ACHN (cell line): Measurements from ENCODE around the gene SPACA4.
A peak's percentile ranks its signal among the peaks of the same experiment; 100 is the strongest.

Source experiments
- DNase-seq: peaks from one replicate; pipeline ENCODE4 v3.0.0-alpha.2; 2015
- in situ Hi-C: cut with HindIII; loops from 2 replicates; pipeline ENCODE4 v1.10.0; 2017; ENCODE audit warnings: low sequenced_read_pairs, low pct_ligation_motif_present, low pct_unique_long_range_greater_than_20kb

Gene SPACA4

DNA sequence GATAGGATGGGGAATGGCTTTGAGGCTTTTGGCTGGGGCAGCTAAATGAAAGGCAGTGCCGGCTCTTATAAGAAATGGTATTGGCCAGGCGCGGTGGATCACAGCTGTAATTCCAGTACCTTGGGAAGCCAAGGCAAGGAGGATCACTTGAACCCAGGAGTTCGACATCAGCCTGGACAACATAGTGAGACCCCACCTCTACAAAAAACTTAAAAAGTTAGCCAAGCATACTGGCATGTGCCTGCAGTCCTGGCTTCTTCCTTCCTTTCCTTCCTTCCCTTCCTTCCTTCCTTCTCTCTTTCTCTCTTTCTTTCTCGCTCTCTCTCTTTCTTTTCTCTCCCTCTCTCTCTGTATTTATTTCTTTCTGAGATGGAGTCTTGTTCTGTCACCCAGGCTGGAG is 36.3 kb downstream of the SPACA4 start:
- in situ Hi-C loops = no loop called here

DNA sequence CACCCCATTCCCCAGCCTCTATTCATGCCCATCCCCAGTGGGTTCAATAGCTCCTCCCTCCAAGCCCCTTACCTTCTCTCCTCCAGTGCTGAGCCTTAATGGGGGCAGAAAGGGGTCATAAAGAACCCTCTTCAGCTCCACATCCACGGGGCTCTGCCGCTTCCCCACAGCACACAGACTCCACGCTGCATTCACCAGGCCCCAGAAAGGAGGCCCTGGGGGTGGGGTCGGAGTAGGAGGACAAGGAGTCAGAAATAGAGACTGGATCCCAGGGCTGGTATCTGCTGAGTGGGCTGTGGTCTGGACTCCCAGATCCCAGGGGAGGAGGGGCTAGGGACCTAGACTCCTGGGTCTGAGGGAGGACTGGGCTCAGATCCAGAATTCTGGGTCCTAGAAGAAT is 37.8 kb downstream of the SPACA4 start:
- in situ Hi-C loops = no loop called here
- DNase-seq = no peak

More for the DNA sequence above, 36.3 kb downstream of the SPACA4 start:
- DNase-seq = no peak

DNA sequence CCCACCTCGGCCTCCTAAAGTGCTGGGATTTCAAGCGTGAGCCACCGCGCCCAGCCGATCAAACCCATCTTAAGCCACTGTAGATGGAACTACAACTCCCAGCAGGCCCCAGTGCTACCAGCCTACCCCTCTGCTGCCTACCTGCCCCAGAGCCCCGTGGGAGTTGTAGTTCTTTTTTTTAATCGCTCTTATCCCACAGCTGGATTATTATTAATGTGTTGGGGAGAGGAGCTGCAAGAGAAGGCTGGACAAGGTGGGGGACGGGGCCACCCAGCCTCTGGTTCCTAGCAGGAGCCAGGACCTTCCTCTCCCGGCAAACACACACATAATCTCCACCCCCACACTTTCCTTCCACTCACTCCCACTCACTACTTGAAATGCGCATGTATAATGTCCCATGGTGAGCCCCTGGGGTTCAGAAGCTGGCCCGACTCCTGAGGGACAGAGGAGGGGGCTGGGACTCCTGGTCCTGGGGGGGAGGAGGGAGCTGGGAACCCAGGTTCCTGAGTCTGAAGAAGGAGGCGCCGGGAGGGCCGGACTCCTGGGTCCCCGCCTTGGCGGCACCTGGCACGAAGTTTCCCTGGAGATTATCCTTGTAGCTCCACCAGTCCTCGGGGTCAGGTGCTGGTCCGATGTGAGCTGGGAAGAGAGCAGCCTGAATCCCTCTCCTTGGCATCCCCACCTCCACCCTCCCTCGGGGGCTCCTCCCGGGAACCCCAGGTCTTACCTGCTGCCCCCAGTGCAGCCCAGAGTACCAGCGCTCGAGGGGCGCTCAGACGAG is 38.5 kb downstream of the SPACA4 start:
- in situ Hi-C loops = no loop called here
- peak; percentile 60 for DNase-seq

DNA sequence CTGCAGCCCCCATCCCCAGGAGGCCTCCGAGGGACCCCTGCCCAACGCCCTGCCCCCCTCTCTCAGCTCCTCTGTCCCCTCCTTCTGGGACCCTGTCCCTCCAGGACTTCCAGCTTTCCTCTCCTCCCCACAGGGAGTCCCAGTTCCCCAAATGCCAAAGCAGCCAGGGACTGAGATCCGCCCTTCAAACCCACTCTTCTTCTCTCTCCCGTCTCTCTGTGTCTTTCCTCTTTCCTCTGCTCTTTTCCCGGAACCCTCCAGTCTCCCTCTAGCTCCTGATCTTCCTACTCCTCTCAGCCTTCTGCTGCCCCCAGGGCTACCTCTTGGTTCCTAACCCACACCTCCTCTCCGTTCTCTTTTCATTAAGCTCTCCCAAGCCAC is 39.1 kb downstream of the SPACA4 start:
- no peak for DNase-seq
- in situ Hi-C loops = no loop called here

DNA sequence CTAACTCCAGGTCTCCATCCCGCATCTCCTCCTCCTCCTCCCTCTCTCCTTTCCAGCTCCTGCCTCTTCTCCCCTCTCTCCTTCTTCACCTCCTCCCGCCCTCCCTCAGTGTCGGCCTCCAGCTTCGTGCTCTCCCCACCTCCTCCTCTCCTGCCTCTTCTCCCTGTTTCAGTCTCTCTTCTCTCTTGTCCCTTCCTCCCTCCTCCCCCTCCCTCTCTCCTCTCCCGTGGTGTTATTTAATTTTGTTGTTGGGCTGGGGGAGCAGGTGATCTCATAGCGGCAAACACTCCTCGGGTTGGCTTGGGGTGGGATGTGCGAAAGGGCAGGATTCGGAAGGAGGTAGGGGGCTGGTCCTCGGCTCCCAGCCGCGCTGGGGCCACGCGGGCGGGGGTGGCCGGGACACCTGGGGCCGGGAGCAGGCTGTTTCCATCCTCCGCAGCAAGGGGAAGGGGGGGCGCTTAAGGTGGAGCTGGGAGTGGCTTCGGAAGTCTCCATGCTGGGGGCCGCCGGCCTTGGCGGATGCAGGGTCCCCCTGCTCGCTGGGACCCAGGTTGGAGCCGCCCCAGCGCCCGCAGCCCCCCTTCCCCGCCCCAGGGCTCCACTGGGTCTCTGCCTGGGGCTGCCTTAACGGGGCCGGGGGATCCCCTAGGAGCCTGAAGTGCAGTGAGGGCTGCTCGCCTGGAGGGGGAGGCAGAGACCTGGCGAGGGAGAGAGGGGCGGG is 39.6 kb downstream of the SPACA4 start, which contains the start of gene CA11:
CA11 (minus strand) TSS at position 187 of the 721 bp plus-strand sequence. CDS start 555 bp downstream, outside the sequence.
- in situ Hi-C loops = no loop called here

DNA sequence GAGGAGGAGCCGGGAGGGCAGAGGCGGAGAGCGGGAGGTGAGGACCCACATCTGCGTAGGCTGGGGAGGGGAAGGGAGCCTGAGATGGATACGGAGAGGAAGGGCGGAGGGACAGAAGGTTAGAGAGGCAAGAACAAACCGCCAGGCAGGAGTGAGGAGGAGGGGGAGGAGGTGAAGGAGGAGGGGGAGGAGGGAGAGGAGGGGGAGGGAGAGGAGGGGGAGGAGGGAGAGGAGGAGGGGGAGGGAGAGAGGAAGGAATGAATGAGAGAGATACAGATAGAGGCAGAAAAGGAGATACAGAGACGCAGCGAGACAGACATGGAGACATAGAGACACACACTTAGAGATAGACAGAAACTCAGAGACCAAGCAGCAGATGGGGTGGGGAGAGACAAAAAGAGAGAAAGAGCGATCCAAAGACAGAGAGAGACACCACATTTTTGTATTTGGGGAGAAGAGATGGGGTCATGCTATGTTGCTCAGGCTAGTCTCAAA is 40.2 kb downstream of the SPACA4 start:
- no peak for DNase-seq
- in situ Hi-C loops = no loop called here

More for the DNA sequence above, 39.6 kb downstream of the SPACA4 start, which contains the start of gene CA11:
- DNase-seq = peak; percentile 85

DNA sequence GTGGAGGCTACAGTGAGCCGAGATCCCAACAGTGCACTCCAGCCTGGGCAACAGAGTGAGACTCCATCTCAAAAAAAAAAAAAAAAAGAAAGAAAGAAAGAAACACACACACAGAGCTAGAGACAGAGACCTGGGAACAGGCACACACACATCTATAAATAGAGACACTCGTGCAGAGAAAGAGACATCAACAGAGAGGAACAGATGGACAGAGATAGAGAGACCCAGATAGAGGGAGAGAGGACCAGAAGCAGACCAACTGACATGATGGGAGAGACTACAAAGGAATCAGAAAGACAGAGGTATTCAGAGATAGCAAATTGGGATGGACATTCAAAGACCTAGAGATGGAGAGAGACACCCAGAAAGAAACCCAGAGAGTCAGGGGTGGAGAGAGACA is 41.6 kb downstream of the SPACA4 start:
- in situ Hi-C loops = no loop called here
- no peak for DNase-seq

DNA sequence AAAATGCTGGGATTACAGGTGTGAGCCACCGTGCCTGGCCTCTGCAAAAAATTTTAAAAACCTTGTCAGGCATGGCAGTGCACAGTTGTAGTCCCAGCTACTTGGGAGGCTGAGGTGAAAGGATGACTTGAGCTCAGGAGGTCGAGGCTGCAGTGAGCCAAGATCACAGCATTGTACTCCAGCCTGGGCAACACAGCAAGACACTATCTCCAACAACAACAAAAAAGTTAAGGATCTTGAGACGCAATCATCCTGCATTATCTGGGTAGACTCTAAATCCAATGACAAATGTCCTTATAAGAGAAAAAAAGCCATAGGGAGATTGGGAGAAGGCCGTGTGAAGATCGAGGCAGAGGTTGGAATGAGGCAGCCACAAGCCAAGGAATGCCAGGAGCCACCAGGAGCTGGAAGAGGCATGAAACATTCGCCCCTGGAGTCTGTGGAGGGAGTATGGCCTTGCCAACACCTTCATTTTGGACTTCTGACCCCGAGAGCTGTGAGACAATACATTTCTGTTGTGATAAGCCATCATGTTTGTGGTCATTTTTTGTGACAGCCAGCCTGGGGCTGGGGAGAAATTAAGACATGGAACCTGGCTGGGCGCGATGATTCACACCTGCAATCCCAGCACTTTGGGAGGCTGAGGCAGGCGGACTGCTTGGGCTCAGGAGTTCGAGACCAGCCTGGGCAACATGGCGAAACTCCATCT is 44.6 kb downstream of the SPACA4 start:
- DNase-seq = no peak
- in situ Hi-C loops = no loop called here

DNA sequence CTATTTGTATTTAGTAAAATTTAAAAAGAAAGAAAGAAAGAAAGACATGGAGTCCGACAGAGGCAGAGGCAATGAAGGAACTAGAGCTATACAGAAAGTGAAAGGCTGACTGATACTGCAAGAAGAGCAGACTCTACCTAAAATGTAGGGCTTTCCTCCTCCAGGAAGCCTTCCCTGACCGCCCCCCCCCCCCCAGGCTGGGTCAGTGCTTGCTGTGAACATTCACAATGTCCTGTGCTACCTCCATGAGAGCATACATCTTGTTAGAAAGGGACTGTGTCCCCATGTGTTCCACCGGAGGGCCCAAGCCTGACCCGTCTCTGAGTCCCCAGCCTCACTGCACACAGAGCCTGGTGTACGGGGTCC is 45.1 kb downstream of the SPACA4 start:
- no peak for DNase-seq
- in situ Hi-C loops = no loop called here

DNA sequence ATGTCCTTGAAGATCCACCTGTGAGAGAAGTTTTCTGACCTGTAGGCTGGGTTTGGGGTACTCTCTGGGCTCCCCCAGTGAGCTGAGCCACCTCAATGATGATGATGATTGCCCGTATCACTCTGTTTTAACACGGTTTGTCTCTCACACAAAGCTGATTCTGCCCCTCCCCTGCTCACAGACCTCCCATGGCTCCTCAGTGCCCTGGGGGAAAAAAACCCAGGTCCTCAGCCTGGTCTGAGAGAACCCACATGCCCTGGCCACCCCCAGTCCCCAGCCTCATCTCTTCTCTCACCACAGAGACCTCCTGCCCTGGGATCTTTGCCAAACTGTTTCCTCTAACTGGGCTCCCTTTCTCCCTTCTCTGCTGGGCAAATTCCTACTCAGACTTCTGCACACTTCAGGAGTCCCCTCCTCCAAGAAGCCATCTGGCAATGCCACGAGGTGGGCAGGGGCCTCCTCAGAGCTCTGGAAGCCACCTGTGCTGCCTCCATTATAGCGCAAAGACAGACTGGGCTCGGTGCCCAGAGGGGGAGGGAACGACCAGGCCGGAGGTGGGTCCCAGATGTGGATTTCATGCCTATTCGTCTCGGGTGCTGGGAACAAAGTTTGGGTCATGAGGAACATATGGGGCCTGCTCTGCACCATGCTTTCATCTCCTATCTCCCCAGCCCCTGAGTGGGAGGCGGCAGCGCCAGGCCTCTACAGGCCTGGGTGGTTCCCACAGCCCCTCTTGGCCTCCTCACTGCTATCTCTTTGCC is 47.9 kb downstream of the SPACA4 start:
- in situ Hi-C loops = no loop called here

DNA sequence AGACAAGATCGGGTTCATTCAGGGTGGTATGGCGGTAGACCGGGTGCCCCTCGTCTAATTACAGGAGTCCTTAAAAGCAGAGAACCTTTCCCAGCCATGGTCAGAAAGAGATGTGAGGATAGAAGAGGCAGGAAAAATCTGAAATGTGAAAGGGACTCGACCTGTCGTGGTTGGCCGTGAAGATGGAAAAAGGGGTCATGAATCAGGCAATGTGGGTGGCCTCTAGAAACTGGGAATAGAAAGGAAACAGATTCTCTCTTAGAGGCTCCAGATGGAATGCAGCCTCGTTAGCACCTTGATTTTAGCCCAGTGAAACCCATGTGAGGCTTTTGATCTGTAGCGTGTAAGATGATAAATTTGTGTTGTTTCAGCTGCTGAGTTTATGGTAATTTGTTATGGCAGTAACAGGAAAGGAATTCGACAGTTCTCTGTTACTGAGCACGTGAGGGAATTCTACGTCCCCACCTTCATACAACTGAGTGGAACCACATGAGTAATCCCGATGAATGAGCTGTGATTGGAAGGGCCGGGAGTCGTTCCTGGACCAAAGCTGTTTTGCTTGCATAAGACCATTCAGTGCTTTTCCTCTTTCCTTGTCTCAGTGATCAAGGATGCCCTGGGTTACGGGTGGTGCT is 50.4 kb downstream of the SPACA4 start:
- in situ Hi-C loops = no loop called here
- DNase-seq = peak; percentile 22

More for the DNA sequence above, 47.9 kb downstream of the SPACA4 start:
- DNase-seq = no peak
